GM21381 (cell line): ENCODE data around the gene APOC4.
A peak's percentile ranks its signal among the peaks of the same experiment; 100 is the strongest.
"Not testable (repeated sequence)": the region's sequence is repeated elsewhere in the genome, so short reads cannot be mapped to it uniquely, and the experiment has no call there.

Source experiments
- ATAC-seq: cut with Tn5 transposase; IDR thresholded peaks from one replicate; pipeline ENCODE4 v1.9.1; 2021; ENCODE audit warnings: mild to moderate bottlenecking, moderate library complexity; ENCODE audit not compliant: unreplicated experiment

APOC4 gene

GRCh38 chr19:44914433-44915206, 27.4 kb upstream of the APOC4 start, which contains the start of gene APOC1:
Gene APOC1 (plus strand): TSS chr19:44914608. CDS start chr19:44914892, 284 bp downstream.
- ATAC-seq = peak; percentile 83

- no peak for ATAC-seq
Measured at GRCh38 chr19:44924243-44924725, 17.8 kb upstream of the APOC4 start.

GRCh38 chr19:44925114-44925891, 16.7 kb upstream of the APOC4 start:
- no peak for ATAC-seq

GRCh38 chr19:44926245-44927077, 15.6 kb upstream of the APOC4 start:
- ATAC-seq = not testable (repeated sequence)

- ATAC-seq = no peak
Measured at GRCh38 chr19:44927746-44928145, 14.3 kb upstream of the APOC4 start.

GRCh38 chr19:44930088-44930487, 11.9 kb upstream of the APOC4 start:
- ATAC-seq = no peak

- ATAC-seq = no peak
Measured at GRCh38 chr19:44931541-44931940, 10.5 kb upstream of the APOC4 start.

GRCh38 chr19:44939668-44940067, 2.4 kb upstream of the APOC4 start:
- no peak for ATAC-seq

- no peak for ATAC-seq
Measured at GRCh38 chr19:44943801-44944249, 1.8 kb downstream of the APOC4 start.

GRCh38 chr19:44947041-44947581, 5.1 kb downstream of the APOC4 start:
- ATAC-seq = no peak

- ATAC-seq = no peak
Measured at GRCh38 chr19:44948237-44948636, 6.2 kb downstream of the APOC4 start.

GRCh38 chr19:44948763-44949374, 6.8 kb downstream of the APOC4 start:
- no peak for ATAC-seq

GRCh38 chr19:44949550-44949949, 7.5 kb downstream of the APOC4 start:
- ATAC-seq = no peak

GRCh38 chr19:44951179-44952159, 9.4 kb downstream of the APOC4 start:
- no peak for ATAC-seq

- ATAC-seq = no peak
Measured at GRCh38 chr19:44954278-44954648, 12.2 kb downstream of the APOC4 start.

- peak; percentile 77 for ATAC-seq
Measured at GRCh38 chr19:44954649-44955504, 12.8 kb downstream of the APOC4 start, which contains the start of gene CLPTM1. Gene CLPTM1 (plus strand): TSS chr19:44955380. CDS start chr19:44955396, 16 bp downstream.

- peak; percentile 15 for ATAC-seq
Measured at GRCh38 chr19:44955505-44956439, 13.7 kb downstream of the APOC4 start.
